Endothelial cell of umbilical vein (primary cell): Measurements from ENCODE around the gene SYT17. TPM values are rescaled to one million over a fixed set of nuclear protein-coding genes. Genes with fewer than 3 reads are reported as not detected.

Experiments used
- BruUV-seq: library from RNA; stranded (reverse); fragments of 400-500 nt; replicated peaks from 2 replicates; lab custom pipeline; 2021; lab: Mats Ljungman, UMichigan
- CTCF ChIA-PET: fragments of 300-600, 350-600 bp; sonication (Branson Sonifier 250); formaldehyde crosslinking; loops from one replicate; lab custom pipeline; 2021; ENCODE audit warnings: antibody characterized with exemption, inconsistent platforms; lab: Charles Lee
- POLR2A ChIA-PET: fragments of 300-600, 350-600 bp; sonication (Branson Sonifier 250); formaldehyde crosslinking; loops from one replicate; lab custom pipeline; 2021; ENCODE audit warnings: antibody characterized with exemption, inconsistent platforms; lab: Charles Lee
- DNase-seq: peaks from one replicate; pipeline ENCODE4 v3.0.0-alpha.2; 2011; ENCODE audit warnings: low read depth, low spot score
- FAIRE-seq: peaks from 2 replicates; lab custom pipeline; 2011; peaks lifted over from hg19 to GRCh38; lab: Jason Lieb, UNC
- H2AFZ ChIP-seq: 2 replicates; pipeline ENCODE4 v1.6.0; 2012; ENCODE audit warnings: low read depth, low read length, control low read depth, inconsistent platforms
- H3K27ac ChIP-seq: 2 replicates; pipeline ENCODE4 v1.5.1; 2011; ENCODE audit warnings: low read depth, mild to moderate bottlenecking, control low read depth, low read length, moderate library complexity; ENCODE audit not compliant: insufficient read depth
- H3K27me3 ChIP-seq, 2 experiments: 2 replicates each; pipeline versions ENCODE4 v1.6.0 to v1.6.1; 2011; ENCODE audit warnings: low read length in 2 of 2, mixed read lengths in 1 of 2; ENCODE audit not compliant: control insufficient read depth in 2 of 2, insufficient read depth in 2 of 2
- H3K36me3 ChIP-seq, 2 experiments: 2 replicates in 1 of 2; 3 replicates in 1 of 2; pipeline ENCODE4 v1.5.1; 2011; ENCODE audit warnings: low read length in 2 of 2, mild to moderate bottlenecking in 1 of 2, moderate library complexity in 1 of 2; ENCODE audit not compliant: control insufficient read depth in 2 of 2, insufficient read depth in 2 of 2; ENCODE audit errors: extremely low read depth in 1 of 2
- H3K4me1 ChIP-seq: 3 replicates; pipeline ENCODE4 v1.5.1; 2011; ENCODE audit warnings: mild to moderate bottlenecking, low read length; ENCODE audit not compliant: control insufficient read depth, insufficient read depth; ENCODE audit errors: extremely low read depth
- H3K4me2 ChIP-seq: 2 replicates; pipeline ENCODE4 v1.6.1; 2011; ENCODE audit warnings: low read length, control low read depth, mixed read lengths; ENCODE audit not compliant: insufficient read depth
- H3K4me3 ChIP-seq, 3 experiments: fragments of 200-600 bp in 1 of 3; sonication (generic), shearing (Covaris generic) in 1 of 3; replicated peaks in 1 of 3; 2 replicates each; pipeline ENCODE4 v1.5.1; 2011 to 2016; ENCODE audit warnings: control low read depth in 3 of 3, low read length in 3 of 3, mild to moderate bottlenecking in 2 of 3, inconsistent platforms in 1 of 3, low read depth in 1 of 3, moderate library complexity in 1 of 3; ENCODE audit not compliant: insufficient read depth in 1 of 3
- H3K79me2 ChIP-seq: 2 replicates; pipeline ENCODE4 v1.6.0; 2012; ENCODE audit warnings: low read length, inconsistent platforms; ENCODE audit not compliant: control insufficient read depth, insufficient read depth
- H3K9ac ChIP-seq: replicated peaks from 2 replicates; pipeline ENCODE3; 2011; ENCODE audit warnings: low read length, control low read depth; ENCODE audit not compliant: insufficient read depth; ENCODE audit errors: extremely low read depth
- H3K9me1 ChIP-seq: replicated peaks from 3 replicates; pipeline ENCODE4 v1.6.0; 2011; ENCODE audit warnings: mild to moderate bottlenecking, low read length; ENCODE audit not compliant: control insufficient read depth, insufficient read depth; ENCODE audit errors: extremely low read depth
- H3K9me3 ChIP-seq: replicated peaks from 2 replicates; pipeline ENCODE4 v1.5.1; 2012; ENCODE audit warnings: low read length, inconsistent platforms; ENCODE audit not compliant: control insufficient read depth, insufficient read depth
- H4K20me1 ChIP-seq: replicated peaks from 2 replicates; pipeline ENCODE3; 2011; ENCODE audit warnings: mild to moderate bottlenecking, low read length; ENCODE audit not compliant: control insufficient read depth, insufficient read depth; ENCODE audit errors: extremely low read depth
- EZH2 ChIP-seq: IDR thresholded peaks from 2 replicates; pipeline ENCODE4 v1.6.1; 2012; ENCODE audit warnings: borderline replicate concordance, low read depth, mild to moderate bottlenecking, moderate library complexity, low read length, inconsistent platforms; ENCODE audit not compliant: severe bottlenecking
- FOS ChIP-seq: IDR thresholded peaks from 2 replicates; pipeline ENCODE4 v1.6.1; 2011; ENCODE audit warnings: mild to moderate bottlenecking, low read length, moderate library complexity, borderline replicate concordance; ENCODE audit not compliant: insufficient read depth
- GATA2 ChIP-seq: IDR thresholded peaks from 2 replicates; pipeline ENCODE4 v1.7.0; 2011; ENCODE audit warnings: low read depth, mild to moderate bottlenecking, moderate library complexity, mixed read lengths, low read length; ENCODE audit not compliant: insufficient read length, insufficient read depth
- JUN ChIP-seq: IDR thresholded peaks from 2 replicates; pipeline ENCODE4 v1.6.1; 2011; ENCODE audit warnings: borderline replicate concordance, low read depth; ENCODE audit not compliant: insufficient read length, insufficient read depth
- MYC ChIP-seq: IDR thresholded peaks from one replicate; pipeline ENCODE4 v1.6.1; 2011; ENCODE audit warnings: mild to moderate bottlenecking, low read depth, low read length
- POLR2A ChIP-seq: IDR thresholded peaks from 2 replicates; pipeline ENCODE4 v1.6.1; 2012; ENCODE audit warnings: low read depth, mild to moderate bottlenecking, control low read depth, low read length
- POLR2AphosphoS5 ChIP-seq: IDR thresholded peaks from 2 replicates; pipeline ENCODE4 v1.6.1; 2012; ENCODE audit warnings: low read depth, mild to moderate bottlenecking, control low read depth, low read length, moderate library complexity; ENCODE audit not compliant: insufficient read depth
- dilution Hi-C: fragments of 300-500 bp; cut with MboI; formaldehyde crosslinking; loops from one replicate; pipeline ENCODE4 v1.15.0; 2019; ENCODE audit warnings: low sequenced_read_pairs; ENCODE audit not compliant: extremely low pct_ligation_motif_present
- intact Hi-C: fragments of 100-400 bp; cut with micrococcal nuclease; formaldehyde crosslinking; loops from one replicate; pipeline ENCODE4 v1.10.0; 2022
- polyA plus RNA-seq, 4 experiments: library from polyadenylated mRNA; depleted of rRNA in 3 of 4; stranded (reverse) in 3 of 4; unstranded in 1 of 4; fragments of >200 nt; gene quantifications; 2 replicates each; pipeline versions ENCODE4 v1.2.1 to v1.2.3, GENCODE V29; 2011 to 2012; ENCODE audit warnings: missing spikeins in 1 of 4
- total RNA-seq: library from RNA; stranded (reverse); gene quantifications from 2 replicates; pipeline ENCODE4 v1.2.3, GENCODE V29; 2021
- TF ChIP-seq, protein P1 (sequence below): IDR thresholded peaks from 2 replicates; pipeline ENCODE4 v1.6.1; 2011; ENCODE audit not compliant: insufficient read depth, insufficient read length
- TF ChIP-seq, protein P2 (sequence below), 2 donors: IDR thresholded peaks; 1 replicate in 1 of 2; 2 replicates in 1 of 2; pipeline ENCODE4 v1.5.1; 2011; ENCODE audit warnings: low read length in 2 of 2, mild to moderate bottlenecking in 2 of 2, moderate library complexity in 2 of 2, control low read depth in 1 of 2, inconsistent platforms in 1 of 2, low read depth in 1 of 2; ENCODE audit not compliant: insufficient read depth in 1 of 2; ENCODE audit errors: extremely low read depth in 1 of 2

SYT17 gene
- total and polyA plus RNA-seq, 2 donors (not counting 3 experiments of a cell fraction or from before 2014, with no cell fraction given), result 1.9 to 4.2 TPM

DNA sequence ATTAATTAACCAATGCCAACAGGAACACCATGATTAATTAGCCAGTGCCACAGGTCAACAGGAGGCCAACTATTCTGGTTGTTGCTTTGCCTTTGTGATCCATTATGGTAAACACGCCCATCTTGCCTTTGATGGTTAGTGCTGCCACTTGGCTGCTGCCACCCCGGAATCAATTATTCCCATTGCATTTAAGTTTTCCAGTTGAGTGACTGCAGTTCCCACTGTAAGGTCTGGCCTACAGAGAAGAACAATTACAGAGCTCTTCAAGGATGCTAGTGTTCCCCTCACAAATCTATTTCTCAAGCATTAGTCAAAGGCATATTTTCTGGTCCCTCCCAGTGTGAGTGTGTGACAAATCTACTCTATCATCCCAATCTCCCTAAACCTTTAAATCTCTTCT is 110.4 kb downstream of the SYT17 start:
- Histone ChIP-seq H3K9me1 (no peaks in the 10 kb centered on the region), H3K4me2 (no peak overlapping the region), H2AFZ (no peak overlapping the region), H3K36me3 (no peaks in the 10 kb centered on the region), H3K9me3 (no peaks in the 10 kb centered on the region), H3K4me3 (no peak overlapping the region), H3K27ac (no peak overlapping the region), H3K4me1 (no peaks in the 10 kb centered on the region), H3K79me2 (no peaks in the 10 kb centered on the region), H3K9ac (no peak overlapping the region), H4K20me1 (no peaks in the 10 kb centered on the region), H3K27me3 (no peaks in the 10 kb centered on the region)
- no TSS peak for BruUV-seq
- DNase-seq (no peak), FAIRE-seq (no peak)
- CTCF ChIA-PET, result no interaction called here
- intact Hi-C loops (no loop called here), dilution Hi-C loops (no loop called here)
- POLR2A ChIA-PET, result no interaction called here
- no peak for TF ChIP-seq EZH2
- TF ChIP-seq, protein P1, sequence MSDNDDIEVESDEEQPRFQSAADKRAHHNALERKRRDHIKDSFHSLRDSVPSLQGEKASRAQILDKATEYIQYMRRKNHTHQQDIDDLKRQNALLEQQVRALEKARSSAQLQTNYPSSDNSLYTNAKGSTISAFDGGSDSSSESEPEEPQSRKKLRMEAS, result no peak
- no peak for TF ChIP-seq POLR2A
- TF ChIP-seq FOS, result no peak
- TF ChIP-seq JUN, result no peak
- TF ChIP-seq GATA2, result no peak
- no peak for TF ChIP-seq MYC
- TF ChIP-seq, protein P2, sequence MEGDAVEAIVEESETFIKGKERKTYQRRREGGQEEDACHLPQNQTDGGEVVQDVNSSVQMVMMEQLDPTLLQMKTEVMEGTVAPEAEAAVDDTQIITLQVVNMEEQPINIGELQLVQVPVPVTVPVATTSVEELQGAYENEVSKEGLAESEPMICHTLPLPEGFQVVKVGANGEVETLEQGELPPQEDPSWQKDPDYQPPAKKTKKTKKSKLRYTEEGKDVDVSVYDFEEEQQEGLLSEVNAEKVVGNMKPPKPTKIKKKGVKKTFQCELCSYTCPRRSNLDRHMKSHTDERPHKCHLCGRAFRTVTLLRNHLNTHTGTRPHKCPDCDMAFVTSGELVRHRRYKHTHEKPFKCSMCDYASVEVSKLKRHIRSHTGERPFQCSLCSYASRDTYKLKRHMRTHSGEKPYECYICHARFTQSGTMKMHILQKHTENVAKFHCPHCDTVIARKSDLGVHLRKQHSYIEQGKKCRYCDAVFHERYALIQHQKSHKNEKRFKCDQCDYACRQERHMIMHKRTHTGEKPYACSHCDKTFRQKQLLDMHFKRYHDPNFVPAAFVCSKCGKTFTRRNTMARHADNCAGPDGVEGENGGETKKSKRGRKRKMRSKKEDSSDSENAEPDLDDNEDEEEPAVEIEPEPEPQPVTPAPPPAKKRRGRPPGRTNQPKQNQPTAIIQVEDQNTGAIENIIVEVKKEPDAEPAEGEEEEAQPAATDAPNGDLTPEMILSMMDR (IDR thresholded peaks at IDR 0.05; ENCODE audit: extremely low read depth in 1 of 2, insufficient read depth in 1 of 2, low read depth in 1 of 2, low read length in 2 of 2), result no peak
- no peak for TF ChIP-seq POLR2AphosphoS5
